IPS-20b (cell line): ENCODE data around the gene SPINK8.
"Not testable (repeated sequence)": the region's sequence is repeated elsewhere in the genome, so short reads cannot be mapped to it uniquely, and the experiment has no call there.

Source experiments
- H3K27ac ChIP-seq: one replicate; pipeline ENCODE4 v1.5.1; 2013; ENCODE audit warnings: low read length
- H3K27me3 ChIP-seq: 2 replicates; pipeline ENCODE4 v1.6.1; 2013; ENCODE audit warnings: mild to moderate bottlenecking, low read length, inconsistent platforms; ENCODE audit not compliant: insufficient read depth
- H3K36me3 ChIP-seq: 2 replicates; pipeline ENCODE4 v1.6.1; 2013; ENCODE audit warnings: low read depth, mild to moderate bottlenecking, inconsistent platforms, low read length, moderate library complexity; ENCODE audit not compliant: insufficient read depth
- H3K4me1 ChIP-seq: 2 replicates; pipeline ENCODE4 v1.6.1; 2013; ENCODE audit warnings: mild to moderate bottlenecking, control low read depth, inconsistent platforms, low read length, moderate library complexity; ENCODE audit not compliant: insufficient read depth
- H3K4me3 ChIP-seq: 2 replicates; pipeline ENCODE4 v1.5.1; 2013; ENCODE audit warnings: mild to moderate bottlenecking, low read length, inconsistent platforms
- H3K9ac ChIP-seq: 2 replicates; pipeline ENCODE4 v1.6.1; 2013; ENCODE audit warnings: low read depth, mild to moderate bottlenecking, inconsistent platforms, low read length, moderate library complexity
- H3K9me3 ChIP-seq: 2 replicates; pipeline ENCODE4 v1.6.1; 2013; ENCODE audit warnings: mild to moderate bottlenecking, low read depth, low read length, inconsistent platforms; ENCODE audit not compliant: insufficient read depth

Gene SPINK8

GRCh38 chr3:48274452-48274851, 59.0 kb downstream of the SPINK8 start:
- Histone ChIP-seq H3K36me3 (peaks cover 23% of the 10 kb centered on the region), H3K4me1 (peaks cover 36% of the 10 kb centered on the region; the same call in 1 of the 2 replicates), H3K4me3 (no peak overlapping the region), H3K9me3 (peaks cover 3% of the 10 kb centered on the region), H3K27ac (no peak overlapping the region), H3K27me3 (no peaks in the 10 kb centered on the region), H3K9ac (no peak overlapping the region)

DNA sequence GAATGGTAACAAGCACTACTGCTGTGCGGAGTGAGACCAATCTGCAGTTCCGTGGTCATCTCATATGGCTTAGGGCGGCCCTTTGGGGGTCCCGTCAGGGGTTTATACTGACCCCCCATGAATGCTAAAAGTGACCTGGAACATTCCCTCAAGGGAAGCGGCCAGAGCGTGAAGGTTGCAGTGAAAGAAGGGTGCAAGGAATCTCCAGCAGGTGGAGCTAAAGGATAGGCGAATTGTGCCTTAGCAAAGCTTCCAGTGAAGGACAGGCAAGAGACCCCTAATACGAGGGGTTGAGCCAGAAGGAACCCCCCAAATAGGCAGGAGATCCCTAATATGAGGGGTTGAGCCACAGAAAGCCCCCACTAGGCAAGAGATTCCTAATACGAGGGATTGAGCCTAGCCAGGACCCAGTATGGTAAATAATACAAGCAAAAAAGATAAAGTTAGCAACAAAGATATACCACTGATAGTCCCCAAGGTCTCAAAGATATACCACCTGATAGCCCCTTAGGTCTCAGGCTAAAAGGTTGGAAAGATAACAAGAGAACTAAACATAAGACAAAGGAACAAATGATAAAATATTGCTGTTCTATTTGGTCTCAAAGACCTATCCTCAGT, 59.8 kb downstream of the SPINK8 start:
- H3K27me3 ChIP-seq: no peaks in the 10 kb centered on the region

DNA sequence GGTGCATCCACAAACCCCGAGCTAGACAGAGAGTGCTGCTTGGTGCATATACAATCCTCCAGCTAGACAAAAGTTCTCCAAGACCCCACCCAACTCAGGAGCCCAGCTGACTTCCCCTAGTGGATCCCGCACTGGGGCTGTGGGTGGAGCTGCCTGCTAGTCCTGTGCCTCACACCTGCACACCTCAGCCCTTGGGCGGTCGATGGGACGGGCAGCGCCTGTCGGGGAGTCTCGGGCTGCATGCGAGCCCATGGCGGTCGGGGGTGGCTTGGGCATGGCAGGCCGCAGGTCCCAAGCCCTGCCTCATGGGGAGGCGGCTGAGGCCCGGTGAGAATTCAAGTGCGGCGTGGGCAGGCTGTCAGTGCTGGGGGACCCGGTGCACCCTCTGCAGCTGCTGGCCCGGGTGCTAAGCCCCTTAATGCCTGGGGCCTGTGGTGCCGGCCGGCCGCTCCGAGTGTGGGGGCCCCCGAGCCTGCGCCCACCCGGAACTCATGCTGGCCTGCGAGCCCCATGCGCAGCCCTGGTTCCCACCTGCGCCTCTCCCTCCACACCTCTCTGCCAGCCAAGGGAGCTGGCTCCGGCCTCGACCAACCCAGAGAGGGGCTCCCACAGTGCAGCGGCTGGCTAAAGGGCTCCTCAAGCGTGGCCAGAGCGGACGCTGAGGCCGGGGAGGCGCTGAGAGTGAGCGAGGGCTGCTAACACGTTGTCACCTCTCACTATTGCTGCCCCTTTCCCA, 61.5 kb downstream of the SPINK8 start:
- H3K27ac ChIP-seq: no peak overlapping the region
- H3K9ac ChIP-seq: no peak overlapping the region
- H3K27me3 ChIP-seq: no peaks in the 10 kb centered on the region
- H3K4me3 ChIP-seq: no peak overlapping the region
- peaks cover 3% of the 10 kb centered on the region for H3K9me3 ChIP-seq
- peaks cover 48% of the 10 kb centered on the region for H3K36me3 ChIP-seq
- peaks cover 11% of the 10 kb centered on the region; the same call in 1 of the 2 replicates for H3K4me1 ChIP-seq

More for the DNA sequence above, 59.8 kb downstream of the SPINK8 start:
- H3K4me3 ChIP-seq: no peak overlapping the region
- no peak overlapping the region for H3K9ac ChIP-seq
- peaks cover 3% of the 10 kb centered on the region for H3K9me3 ChIP-seq
- peaks cover 29% of the 10 kb centered on the region; the same call in 1 of the 2 replicates for H3K4me1 ChIP-seq
- H3K27ac ChIP-seq: no peak overlapping the region
- H3K36me3 ChIP-seq: peaks cover 31% of the 10 kb centered on the region

GRCh38 chr3:48271223-48271622, 62.2 kb downstream of the SPINK8 start:
- not testable (repeated sequence) for H3K9me3 ChIP-seq, H3K27me3 ChIP-seq, H3K4me3 ChIP-seq, H3K27ac ChIP-seq, H3K9ac ChIP-seq, H3K4me1 ChIP-seq
- H3K36me3 ChIP-seq: peaks cover 55% of the 10 kb centered on the region

DNA sequence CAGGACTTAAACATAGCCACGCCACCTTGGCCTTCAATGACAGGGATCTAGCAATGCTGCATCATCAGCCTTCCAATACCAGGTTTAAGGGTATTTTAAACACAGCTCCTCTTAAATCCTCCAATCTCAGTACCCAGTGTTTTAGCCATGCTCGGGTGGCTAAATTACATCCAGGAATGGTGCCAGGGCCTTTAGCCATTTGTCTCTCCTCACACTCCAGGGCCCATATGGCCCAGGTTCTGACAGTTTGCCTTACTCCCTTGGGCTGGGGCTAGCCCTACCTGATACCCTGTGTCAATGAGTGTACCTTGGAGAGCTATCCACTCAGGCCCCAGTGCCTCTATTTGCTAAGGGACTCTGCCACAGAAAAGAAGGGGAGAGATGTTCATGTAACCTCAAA, 63.2 kb downstream of the SPINK8 start:
- Histone ChIP-seq H3K4me1 (no peaks in the 10 kb centered on the region), H3K27ac (no peak overlapping the region), H3K9me3 (peaks cover 3% of the 10 kb centered on the region), H3K27me3 (no peaks in the 10 kb centered on the region), H3K4me3 (no peak overlapping the region), H3K36me3 (peaks cover 64% of the 10 kb centered on the region), H3K9ac (no peak overlapping the region)

- no peak overlapping the region for H3K4me3 ChIP-seq
- H3K9me3 ChIP-seq: peaks cover 3% of the 10 kb centered on the region
- no peak overlapping the region for H3K27ac ChIP-seq
- no peaks in the 10 kb centered on the region for H3K27me3 ChIP-seq
- H3K9ac ChIP-seq: no peak overlapping the region
- no peaks in the 10 kb centered on the region for H3K4me1 ChIP-seq
- H3K36me3 ChIP-seq: peaks cover 66% of the 10 kb centered on the region
Measured at GRCh38 chr3:48269592-48269991, 63.9 kb downstream of the SPINK8 start.

DNA sequence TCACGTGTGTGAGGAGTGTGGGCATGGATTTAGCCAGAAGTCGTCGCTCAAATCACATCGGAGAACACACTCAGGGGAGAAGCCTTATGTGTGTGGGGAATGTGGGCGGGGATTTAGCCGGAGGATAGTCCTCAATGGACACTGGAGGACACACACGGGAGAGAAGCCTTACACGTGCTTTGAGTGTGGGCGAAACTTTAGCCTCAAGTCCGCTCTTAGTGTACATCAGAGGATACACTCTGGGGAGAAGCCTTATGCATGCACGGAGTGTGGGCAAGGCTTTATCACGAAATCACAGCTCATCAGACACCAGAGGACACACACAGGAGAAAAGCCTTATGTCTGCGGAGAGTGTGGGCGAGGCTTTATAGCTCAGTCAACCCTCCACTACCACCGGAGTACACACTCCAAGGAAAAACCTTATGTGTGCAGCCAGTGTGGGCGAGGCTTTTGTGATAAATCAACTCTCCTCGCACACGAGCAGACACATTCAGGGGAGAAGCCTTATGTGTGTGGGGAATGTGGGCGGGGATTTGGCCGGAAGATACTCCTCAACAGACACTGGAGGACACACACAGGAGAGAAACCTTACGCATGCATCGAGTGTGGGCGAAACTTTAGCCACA, 64.4 kb downstream of the SPINK8 start:
- no peak overlapping the region for H3K4me3 ChIP-seq
- H3K9me3 ChIP-seq: peaks cover 3% of the 10 kb centered on the region
- no peaks in the 10 kb centered on the region for H3K4me1 ChIP-seq
- no peak overlapping the region for H3K9ac ChIP-seq
- H3K36me3 ChIP-seq: peaks cover 69% of the 10 kb centered on the region
- no peaks in the 10 kb centered on the region for H3K27me3 ChIP-seq
- no peak overlapping the region for H3K27ac ChIP-seq

- Histone ChIP-seq H3K4me3 (no peak overlapping the region), H3K9me3 (peaks cover 3% of the 10 kb centered on the region), H3K27ac (no peak overlapping the region), H3K4me1 (no peaks in the 10 kb centered on the region), H3K27me3 (no peaks in the 10 kb centered on the region), H3K9ac (no peak overlapping the region), H3K36me3 (peaks cover 75% of the 10 kb centered on the region)
Measured at GRCh38 chr3:48268381-48268935, 65.0 kb downstream of the SPINK8 start.

DNA sequence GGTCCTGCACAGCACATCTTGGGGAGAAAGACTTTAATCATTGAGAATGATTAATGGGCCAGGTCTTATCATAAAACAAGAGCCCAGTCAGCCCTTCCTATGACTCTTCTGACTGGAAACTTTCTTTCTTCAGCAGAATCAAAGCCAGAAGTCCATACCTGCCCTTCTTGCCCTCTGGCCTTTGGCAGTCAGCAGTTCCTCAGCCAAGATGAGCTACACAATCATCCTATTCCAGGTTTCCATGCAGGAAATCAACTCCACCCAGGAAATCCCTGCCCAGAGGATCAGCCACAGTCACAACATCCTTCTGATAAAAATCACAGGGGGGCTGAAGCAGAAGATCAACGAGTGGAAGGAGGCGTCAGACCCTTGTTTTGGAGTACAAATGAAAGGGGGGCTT, 65.7 kb downstream of the SPINK8 start:
- H3K27me3 ChIP-seq: no peaks in the 10 kb centered on the region
- H3K4me1 ChIP-seq: no peaks in the 10 kb centered on the region
- no peak overlapping the region for H3K4me3 ChIP-seq
- peaks cover 3% of the 10 kb centered on the region for H3K9me3 ChIP-seq
- no peak overlapping the region for H3K9ac ChIP-seq
- H3K27ac ChIP-seq: no peak overlapping the region
- peaks cover 82% of the 10 kb centered on the region for H3K36me3 ChIP-seq

DNA sequence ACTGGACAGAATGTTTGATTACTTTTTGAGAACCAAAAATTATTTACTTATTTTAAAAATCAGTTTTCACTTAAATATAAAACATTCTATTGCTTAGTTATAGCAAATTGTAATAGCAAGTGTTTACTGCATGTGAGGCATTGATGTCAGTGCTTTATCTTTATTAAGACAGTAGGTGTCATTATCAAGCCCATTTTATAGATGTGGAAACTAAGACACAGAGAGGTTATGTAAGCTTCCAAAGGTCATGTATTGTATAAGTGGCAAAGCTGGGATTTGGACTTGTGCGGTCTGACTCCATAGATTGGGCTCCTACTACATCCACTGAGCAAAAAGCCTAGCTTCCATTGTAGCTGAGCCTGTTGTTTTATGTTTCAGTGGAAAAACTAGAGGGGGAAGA, 74.9 kb downstream of the SPINK8 start:
- Histone ChIP-seq H3K27me3 (no peaks in the 10 kb centered on the region), H3K4me1 (no peaks in the 10 kb centered on the region), H3K9me3 (0 out of 2 replicates have a peak, but pooled peaks cover 3% of the 10 kb centered on the region), H3K36me3 (peaks cover 96% of the 10 kb centered on the region), H3K9ac (no peak overlapping the region), H3K4me3 (no peak overlapping the region), H3K27ac (no peak overlapping the region)
